ENCODE data around the gene RAB30. TPM values are rescaled to one million over a fixed set of nuclear protein-coding genes. Genes with fewer than 3 reads are reported as not detected.

Gene RAB30
- total RNA-seq, 1 donor from 2014 or later, result 3.7 TPM

GRCh38 chr11:83115551-83115950, 43.9 kb upstream of the RAB30 start:
- no peaks in the 10 kb centered on the region for H3K36me3 ChIP-seq (ENCODE audit: control insufficient read depth, insufficient read depth, low read length)
- no peak for TF ChIP-seq CTCF (IDR thresholded peaks at IDR 0.05; ENCODE audit: insufficient read depth, low read length, severe bottlenecking)
- no peak for DNase-seq (ENCODE audit: low read depth)
- FAIRE-seq, result no peak
- no peak overlapping the region for H3K4me3 ChIP-seq (ENCODE audit: low read depth, low read length)
- no peaks in the 10 kb centered on the region for H3K27me3 ChIP-seq (ENCODE audit: control insufficient read depth, insufficient read depth, low read length)

- no peaks in the 10 kb centered on the region for H3K27me3 ChIP-seq (ENCODE audit: control insufficient read depth, insufficient read depth, low read length)
- no peak overlapping the region for H3K4me3 ChIP-seq (ENCODE audit: low read depth, low read length)
- FAIRE-seq, result no peak
- no peak for TF ChIP-seq CTCF (IDR thresholded peaks at IDR 0.05; ENCODE audit: insufficient read depth, low read length, severe bottlenecking)
- no peak for DNase-seq (ENCODE audit: low read depth)
- no peaks in the 10 kb centered on the region for H3K36me3 ChIP-seq (ENCODE audit: control insufficient read depth, insufficient read depth, low read length)
Measured at GRCh38 chr11:83115026-83115425, 43.3 kb upstream of the RAB30 start.

- DNase-seq (ENCODE audit: low read depth), result no peak
- no peak for TF ChIP-seq CTCF (IDR thresholded peaks at IDR 0.05; ENCODE audit: insufficient read depth, low read length, severe bottlenecking)
- H3K4me3 ChIP-seq (ENCODE audit: low read depth, low read length), result no peak overlapping the region
- no peaks in the 10 kb centered on the region for H3K36me3 ChIP-seq (ENCODE audit: control insufficient read depth, insufficient read depth, low read length)
- no peaks in the 10 kb centered on the region for H3K27me3 ChIP-seq (ENCODE audit: control insufficient read depth, insufficient read depth, low read length)
- FAIRE-seq, result no peak
Measured at GRCh38 chr11:83112886-83113285, 41.2 kb upstream of the RAB30 start.

- no peak for TF ChIP-seq CTCF (IDR thresholded peaks at IDR 0.05; ENCODE audit: insufficient read depth, low read length, severe bottlenecking)
- Histone ChIP-seq H3K36me3 (ENCODE audit: control insufficient read depth, insufficient read depth, low read length) (no peaks in the 10 kb centered on the region), H3K4me3 (ENCODE audit: low read depth, low read length) (no peak overlapping the region), H3K27me3 (ENCODE audit: control insufficient read depth, insufficient read depth, low read length) (peaks cover 3% of the 10 kb centered on the region)
- no peak for FAIRE-seq
- DNase-seq (ENCODE audit: low read depth), result no peak
Measured at GRCh38 chr11:83105168-83105567, 33.5 kb upstream of the RAB30 start.

- H3K4me3 ChIP-seq (ENCODE audit: low read depth, low read length), result no peak overlapping the region
- H3K27me3 ChIP-seq (ENCODE audit: control insufficient read depth, insufficient read depth, low read length), result peaks cover 3% of the 10 kb centered on the region
- FAIRE-seq (no peak), DNase-seq (ENCODE audit: low read depth) (no peak)
- TF ChIP-seq CTCF (IDR thresholded peaks at IDR 0.05; ENCODE audit: insufficient read depth, low read length, severe bottlenecking), result no peak
- H3K36me3 ChIP-seq (ENCODE audit: control insufficient read depth, insufficient read depth, low read length), result no peaks in the 10 kb centered on the region
Measured at GRCh38 chr11:83102834-83103233, 31.1 kb upstream of the RAB30 start.

- no peak for TF ChIP-seq CTCF (IDR thresholded peaks at IDR 0.05; ENCODE audit: insufficient read depth, low read length, severe bottlenecking)
- Histone ChIP-seq H3K4me3 (ENCODE audit: low read depth, low read length) (no peak overlapping the region), H3K36me3 (ENCODE audit: control insufficient read depth, insufficient read depth, low read length) (no peaks in the 10 kb centered on the region), H3K27me3 (ENCODE audit: control insufficient read depth, insufficient read depth, low read length) (no peaks in the 10 kb centered on the region)
- FAIRE-seq (no peak), DNase-seq (ENCODE audit: low read depth) (peak; percentile 17)
Measured at GRCh38 chr11:83097429-83098075, 25.9 kb upstream of the RAB30 start.
